ENCODE data around the gene COLEC12. TPM values are rescaled to one million over a fixed set of nuclear protein-coding genes. Genes with fewer than 3 reads are reported as not detected.
"Not testable (repeated sequence)": the region's sequence is repeated elsewhere in the genome, so short reads cannot be mapped to it uniquely, and the experiment has no call there.

The COLEC12 gene
- total RNA-seq, 1 donor from 2014 or later = 70.0 TPM

GRCh38 chr18:407626-408224 lies 92.8 kb downstream of the COLEC12 start:
- Mint-ChIP-seq H3K4me1 (peaks cover 12% of the 10 kb centered on the region), H3K36me3 (peaks cover 38% of the 10 kb centered on the region), H3K9me3 (peaks cover 38% of the 10 kb centered on the region), H3K4me3 (no peak overlapping the region), H3K27me3 (ENCODE audit: low read depth) (no peaks in the 10 kb centered on the region), H3K27ac (no peak overlapping the region)
- TF ChIP-seq CTCF (IDR thresholded peaks at IDR 0.05; ENCODE audit: unreplicated experiment) = no peak
- DNase-seq (ENCODE audit: low spot score in 2 of 2, unreplicated experiment in 2 of 2) = no peak

GRCh38 chr18:407191-407590 lies 93.3 kb downstream of the COLEC12 start:
- Mint-ChIP-seq H3K27ac (peak overlapping the region; percentile 30), H3K27me3 (ENCODE audit: low read depth) (no peaks in the 10 kb centered on the region), H3K4me3 (no peak overlapping the region), H3K9me3 (peaks cover 36% of the 10 kb centered on the region), H3K36me3 (peaks cover 43% of the 10 kb centered on the region), H3K4me1 (peaks cover 12% of the 10 kb centered on the region)
- no peak for DNase-seq (ENCODE audit: low spot score in 2 of 2, unreplicated experiment in 2 of 2)
- no peak for TF ChIP-seq CTCF (IDR thresholded peaks at IDR 0.05; ENCODE audit: unreplicated experiment)

GRCh38 chr18:406677-407076 lies 93.8 kb downstream of the COLEC12 start:
- no peak for DNase-seq (ENCODE audit: low spot score in 2 of 2, unreplicated experiment in 2 of 2)
- Mint-ChIP-seq H3K4me1 (peaks cover 12% of the 10 kb centered on the region), H3K27ac (peak overlapping the region; percentile 66), H3K27me3 (ENCODE audit: low read depth) (no peaks in the 10 kb centered on the region), H3K4me3 (no peak overlapping the region), H3K9me3 (peaks cover 30% of the 10 kb centered on the region), H3K36me3 (peaks cover 43% of the 10 kb centered on the region)
- TF ChIP-seq CTCF (IDR thresholded peaks at IDR 0.05; ENCODE audit: unreplicated experiment) = no peak

GRCh38 chr18:405006-405405 lies 95.5 kb downstream of the COLEC12 start:
- not testable (repeated sequence) for H3K27ac Mint-ChIP-seq; H3K4me3 Mint-ChIP-seq; H3K27me3 Mint-ChIP-seq (ENCODE audit: low read depth); DNase-seq (ENCODE audit: low spot score in 2 of 2, unreplicated experiment in 2 of 2)
- Mint-ChIP-seq H3K9me3 (peaks cover 25% of the 10 kb centered on the region), H3K4me1 (peaks cover 21% of the 10 kb centered on the region), H3K36me3 (peaks cover 40% of the 10 kb centered on the region)

GRCh38 chr18:404061-404636 lies 96.4 kb downstream of the COLEC12 start:
- H3K9me3 Mint-ChIP-seq = peaks cover 25% of the 10 kb centered on the region
- no peak for DNase-seq (ENCODE audit: low spot score in 2 of 2, unreplicated experiment in 2 of 2)
- H3K36me3 Mint-ChIP-seq = peaks cover 40% of the 10 kb centered on the region
- H3K27me3 Mint-ChIP-seq (ENCODE audit: low read depth) = no peaks in the 10 kb centered on the region
- H3K4me1 Mint-ChIP-seq = peaks cover 28% of the 10 kb centered on the region
- H3K4me3 Mint-ChIP-seq = no peak overlapping the region
- no peak for TF ChIP-seq CTCF (IDR thresholded peaks at IDR 0.05; ENCODE audit: unreplicated experiment)
- H3K27ac Mint-ChIP-seq = peak overlapping the region; percentile 85

- Mint-ChIP-seq H3K27me3 (ENCODE audit: low read depth) (no peaks in the 10 kb centered on the region), H3K4me3 (no peak overlapping the region), H3K36me3 (peaks cover 40% of the 10 kb centered on the region), H3K4me1 (peaks cover 40% of the 10 kb centered on the region), H3K9me3 (peaks cover 25% of the 10 kb centered on the region), H3K27ac (no peak overlapping the region)
- DNase-seq (ENCODE audit: low spot score in 2 of 2, unreplicated experiment in 2 of 2) = no peak
- TF ChIP-seq CTCF (IDR thresholded peaks at IDR 0.05; ENCODE audit: unreplicated experiment) = no peak
Observed at GRCh38 chr18:402129-402528, 98.4 kb downstream of the COLEC12 start.

All from mesothelial cell of epicardium (in vitro differentiated cells).